Measurements from ENCODE around the gene ATAD2B.

The ATAD2B gene

DNA sequence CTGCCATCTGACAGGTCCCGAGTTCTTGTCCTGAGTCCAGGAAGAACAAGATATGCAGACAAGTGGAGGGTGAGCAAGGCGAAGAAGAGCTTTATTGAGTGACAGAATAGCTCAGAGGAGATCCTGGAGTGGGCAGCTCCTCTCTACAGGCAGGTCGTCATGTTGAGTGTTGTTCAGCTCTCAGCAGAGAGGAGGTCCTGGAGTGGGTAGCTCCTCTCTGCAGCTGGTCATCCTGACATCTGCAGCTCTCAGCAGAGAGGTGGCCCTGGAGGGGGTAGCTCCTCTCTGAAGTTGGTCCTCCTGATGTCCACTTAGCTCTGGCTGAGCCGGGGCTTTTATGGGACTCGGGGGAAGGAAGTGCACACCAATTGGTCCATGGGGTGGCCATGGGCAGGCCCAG, 90.4 kb downstream of the ATAD2B start:
- no peak for DNase-seq

GRCh38 chr2:23835988-23836387, 90.9 kb downstream of the ATAD2B start:
- DNase-seq, result no peak

DNA sequence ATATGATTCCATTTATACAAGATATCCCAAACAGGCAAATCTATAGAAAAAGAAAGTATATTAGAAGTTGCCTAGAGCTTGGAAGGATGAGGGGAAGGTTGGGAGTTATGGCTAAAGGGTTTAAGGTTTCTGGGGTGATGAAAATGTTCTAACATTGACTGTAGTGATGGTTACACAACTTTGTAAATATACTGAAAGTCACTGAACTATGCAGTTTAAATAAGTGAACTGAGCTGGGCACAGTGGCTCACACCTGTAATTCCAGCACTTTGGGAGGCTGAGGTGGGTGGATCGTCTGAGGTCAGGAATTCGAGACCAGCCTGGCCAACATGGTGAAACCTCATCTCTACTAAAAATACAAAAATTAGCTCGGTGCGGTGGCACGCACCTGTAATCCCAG, 91.5 kb downstream of the ATAD2B start:
- DNase-seq, result no peak

GRCh38 chr2:23828986-23829385, 97.9 kb downstream of the ATAD2B start:
- DNase-seq, result no peak

- DNase-seq, result no peak
Observed at GRCh38 chr2:23828256-23828980, 98.5 kb downstream of the ATAD2B start.

GRCh38 chr2:23827287-23827686, 99.6 kb downstream of the ATAD2B start:
- DNase-seq, result no peak

DNA sequence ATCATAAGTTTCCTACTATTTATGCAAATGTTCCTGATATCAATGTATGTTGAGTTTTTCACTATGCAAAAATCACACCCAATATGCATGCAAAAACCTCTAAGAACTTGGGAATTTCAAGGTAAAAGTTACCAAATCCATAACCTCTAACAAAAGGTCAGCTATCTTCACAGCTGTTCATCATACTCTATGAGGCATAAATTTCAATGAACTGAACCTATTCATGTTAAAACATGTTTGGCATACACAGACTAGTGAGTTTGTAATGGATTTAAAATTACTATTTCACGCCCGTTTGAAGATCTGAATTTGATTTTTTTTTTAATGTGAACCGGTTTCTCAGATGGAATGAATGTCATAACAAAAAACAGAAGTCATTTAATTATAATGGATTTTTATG, 100.2 kb downstream of the ATAD2B start:
- no peak for DNase-seq

- no peak for DNase-seq
Observed at GRCh38 chr2:23826040-23826439, 100.9 kb downstream of the ATAD2B start.

DNA sequence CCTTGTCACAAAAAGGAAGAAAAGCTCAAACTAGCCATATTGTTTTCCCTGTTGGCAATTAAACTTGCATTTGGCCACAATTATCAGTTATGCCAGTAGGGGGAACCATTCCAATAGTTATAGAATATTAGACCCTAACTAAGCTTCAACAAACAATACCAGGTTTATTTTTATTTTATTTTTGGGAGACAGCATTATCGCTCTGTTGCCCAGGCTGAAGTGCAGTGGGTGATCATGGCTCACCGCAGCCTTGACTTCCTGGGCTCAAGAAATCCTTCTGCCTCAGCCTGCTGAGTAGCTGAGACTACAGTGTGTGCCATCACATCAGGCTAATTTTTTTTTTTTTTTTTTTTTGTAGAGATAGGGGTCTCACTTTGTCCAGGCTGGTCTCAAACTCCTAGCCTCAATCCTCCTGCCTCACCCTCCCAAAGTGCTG, 102.1 kb downstream of the ATAD2B start:
- no peak for DNase-seq

GRCh38 chr2:23823863-23824262, 103.1 kb downstream of the ATAD2B start:
- no peak for DNase-seq

DNA sequence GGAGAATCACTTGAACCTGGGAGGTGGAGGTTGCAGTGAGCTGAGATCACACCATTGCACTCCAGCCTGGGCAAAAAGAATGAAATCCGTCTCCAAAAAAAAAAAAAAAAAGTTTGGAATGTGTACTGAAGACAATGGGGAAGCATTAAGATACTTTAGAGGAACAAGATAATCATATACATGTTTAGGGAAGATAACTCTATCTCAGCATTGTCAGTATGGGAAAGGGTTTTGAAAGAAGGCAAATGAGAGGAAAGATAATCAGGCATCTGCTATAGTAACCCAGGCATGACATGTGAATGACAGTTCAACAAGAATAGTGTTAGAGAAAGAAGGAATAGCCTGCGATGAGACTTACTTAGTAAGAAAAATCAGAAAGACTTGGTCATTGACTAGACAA, 112.0 kb downstream of the ATAD2B start:
- no peak for DNase-seq

DNA sequence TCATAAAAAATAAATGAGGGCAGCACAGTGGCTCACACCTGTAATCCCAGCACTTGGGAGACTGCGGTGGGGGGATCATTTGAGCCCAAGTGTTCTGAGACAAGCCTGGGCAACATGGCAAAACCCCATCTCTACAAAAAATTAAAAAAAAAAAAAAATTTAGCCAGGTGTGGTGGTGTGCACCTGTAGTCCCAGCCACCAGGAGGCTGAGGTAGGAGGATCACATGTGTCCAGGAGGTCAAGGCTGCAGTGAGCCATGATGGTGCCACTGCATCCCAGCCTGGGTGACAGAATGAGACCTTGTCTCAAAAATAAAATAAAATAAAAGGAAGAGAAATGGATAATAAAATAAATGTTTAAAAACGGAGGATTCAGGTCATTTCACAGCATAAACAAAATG, 113.5 kb downstream of the ATAD2B start:
- DNase-seq, result no peak

DNA sequence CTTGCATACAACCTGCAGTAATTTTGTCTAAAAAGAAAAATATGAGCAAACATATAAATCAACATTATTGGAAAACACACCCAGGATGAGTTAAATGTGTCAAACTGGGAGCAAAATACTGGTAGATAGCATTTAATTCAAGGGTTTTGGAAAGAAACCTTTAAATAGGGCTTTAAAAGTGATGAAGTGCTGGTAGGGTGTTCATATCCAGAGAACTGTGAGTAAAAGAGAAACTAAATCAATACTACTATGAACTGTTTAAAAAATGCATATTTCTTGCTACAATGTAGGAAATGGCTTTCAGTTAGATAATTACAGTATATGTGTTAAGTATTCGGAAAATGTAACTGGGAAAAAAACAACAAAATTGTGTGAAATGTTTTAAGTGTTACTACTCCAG, 117.8 kb downstream of the ATAD2B start:
- DNase-seq, result no peak

GRCh38 chr2:23806665-23807249, 120.2 kb downstream of the ATAD2B start:
- DNase-seq, result no peak

DNA sequence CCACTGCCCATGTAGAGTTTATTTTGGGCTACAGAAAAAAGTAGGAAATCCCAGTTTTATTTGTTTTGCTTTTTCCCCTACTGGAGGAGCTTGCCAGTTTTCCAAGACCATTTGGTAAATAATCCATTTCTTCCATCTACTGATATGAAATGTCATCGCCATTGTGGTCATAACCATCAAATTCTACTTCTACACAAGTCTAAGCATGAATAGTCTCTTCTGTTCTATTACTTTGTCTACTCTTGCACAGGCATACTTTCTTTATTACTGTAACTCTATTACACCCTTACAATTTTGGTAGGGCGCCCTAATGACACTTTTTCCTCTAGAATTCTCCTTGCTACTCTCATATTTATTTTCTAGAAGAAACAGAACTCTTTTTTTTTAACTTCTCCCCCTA, 120.7 kb downstream of the ATAD2B start:
- DNase-seq, result no peak

- DNase-seq, result no peak
Observed at GRCh38 chr2:23803965-23804542, 122.9 kb downstream of the ATAD2B start.

- DNase-seq, result no peak
Observed at GRCh38 chr2:23803264-23803964, 123.5 kb downstream of the ATAD2B start.

DNA sequence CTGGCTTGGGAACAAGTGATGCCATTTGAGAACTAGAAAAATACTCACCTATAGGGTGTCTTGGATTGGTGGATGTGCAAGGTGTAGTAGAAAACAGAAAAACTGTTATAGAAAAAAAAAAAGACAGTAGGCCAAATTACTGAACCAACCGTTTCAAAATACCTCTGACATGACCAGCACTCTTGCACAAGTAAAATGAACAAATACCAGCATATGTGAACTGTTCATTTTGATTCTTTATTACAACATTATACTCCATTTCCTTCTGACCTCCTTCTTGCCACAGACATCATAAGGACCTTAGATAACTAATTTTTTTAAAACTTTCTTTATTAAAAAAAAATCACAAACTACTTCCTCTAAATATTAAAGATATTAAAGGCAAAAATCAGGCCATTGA, 125.5 kb downstream of the ATAD2B start:
- no peak for DNase-seq

GRCh38 chr2:23794234-23794633, 132.7 kb downstream of the ATAD2B start:
- no peak for DNase-seq

DNA sequence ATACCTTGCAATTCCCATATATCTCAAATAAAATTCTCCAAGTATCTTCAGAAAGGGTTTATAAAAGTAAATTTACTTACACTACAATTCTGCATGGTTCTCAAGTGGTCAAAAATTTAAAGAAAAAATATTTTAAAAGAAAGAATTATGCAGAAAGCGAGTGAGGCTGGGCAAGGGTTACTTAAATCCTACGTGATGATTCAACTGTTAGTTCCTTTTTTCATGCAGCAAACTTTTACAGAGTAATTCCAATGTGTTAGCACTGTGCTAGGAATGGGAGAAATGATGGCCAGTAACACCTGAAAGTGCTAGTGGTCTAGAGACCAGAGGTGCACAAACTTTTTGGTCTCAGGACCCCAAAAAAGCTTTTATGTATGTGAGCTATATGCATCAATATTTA, 133.4 kb downstream of the ATAD2B start:
- DNase-seq, result no peak

DNA sequence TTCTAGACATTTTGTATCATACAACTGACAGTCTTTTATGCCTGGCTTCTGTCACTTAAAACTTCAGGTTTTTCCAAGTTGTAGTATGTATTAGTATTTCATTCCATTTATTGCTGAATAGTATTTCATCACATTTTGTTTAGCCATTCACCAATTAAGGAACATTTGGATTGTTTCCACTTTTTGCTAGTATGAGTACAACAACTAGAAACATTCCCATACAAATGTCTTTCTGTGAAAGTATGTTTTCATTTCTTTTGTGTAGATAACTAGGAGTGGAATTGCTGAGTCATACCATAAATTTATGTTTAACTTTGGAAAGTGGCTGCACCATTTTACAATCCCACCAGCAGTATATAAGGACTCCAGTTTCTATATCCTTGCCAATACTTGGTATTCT, 135.9 kb downstream of the ATAD2B start:
- no peak for DNase-seq

DNA sequence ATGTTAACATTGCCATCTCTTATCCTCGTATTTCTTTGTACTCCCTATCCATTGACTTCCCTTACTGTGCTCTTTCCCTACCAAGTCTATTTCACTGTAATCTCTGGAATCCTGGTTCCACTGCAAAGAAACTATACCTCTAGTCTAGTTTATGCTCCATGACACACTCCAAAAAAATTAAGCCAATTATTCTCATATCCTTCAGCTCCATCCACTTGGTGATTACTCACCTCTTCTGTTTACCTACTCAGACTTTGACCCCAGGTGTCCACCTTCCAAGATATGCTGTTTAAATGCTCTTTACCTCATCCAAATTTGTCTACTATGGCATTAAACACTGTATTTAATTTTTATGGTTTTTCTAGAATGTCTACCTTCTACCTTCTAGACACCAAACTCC, 137.9 kb downstream of the ATAD2B start:
- no peak for DNase-seq

DNA sequence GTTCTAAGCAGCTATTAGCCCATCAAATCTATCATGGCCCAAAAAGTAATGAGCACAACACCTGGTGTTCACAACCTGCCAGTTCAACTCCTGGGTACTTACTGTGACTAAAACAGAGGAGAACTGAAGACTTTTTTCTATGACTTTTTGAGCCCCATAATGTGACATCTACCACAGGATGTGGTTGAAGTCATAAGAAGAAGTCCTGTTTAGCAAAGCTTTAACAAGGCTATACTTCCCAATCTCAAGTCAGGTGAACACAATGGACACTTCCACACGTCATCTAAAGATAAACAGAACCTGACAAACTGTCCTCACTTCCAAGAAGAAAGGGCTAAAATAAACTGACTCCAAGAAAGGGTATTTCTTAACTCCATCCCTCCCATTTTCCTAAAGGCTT, 138.8 kb downstream of the ATAD2B start:
- DNase-seq, result no peak

DNA sequence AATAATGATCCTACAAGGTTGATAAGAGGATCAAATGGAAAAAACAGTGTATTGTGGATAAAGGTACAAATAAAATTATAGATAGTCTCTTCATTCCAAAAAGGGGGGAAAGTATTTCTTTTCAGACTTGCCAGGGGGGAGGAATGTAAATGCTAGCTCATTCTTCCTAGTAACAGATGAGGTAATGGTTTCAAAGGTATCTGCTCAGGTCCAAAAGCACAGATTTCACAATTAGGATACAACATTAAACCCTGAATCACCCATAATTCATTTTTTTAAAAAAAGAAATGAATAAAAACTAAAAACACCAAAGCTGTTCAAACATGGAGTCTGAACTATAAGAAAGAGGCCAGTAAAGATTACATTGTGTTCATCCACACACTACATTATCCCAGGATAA, 142.0 kb downstream of the ATAD2B start:
- no peak for DNase-seq
